PFSK-1 (cell line): ENCODE measurements around the gene TNPO3.

Experiments used
- FOXP2 ChIP-seq: optimal IDR thresholded peaks from 2 replicates; pipeline ENCODE3; 2011; ENCODE audit warnings: borderline replicate concordance, control low read depth, inconsistent platforms; ENCODE audit not compliant: insufficient read depth; ENCODE audit errors: extremely low read length, extremely low read depth
- POLR2AphosphoS5 ChIP-seq: IDR thresholded peaks from 2 replicates; pipeline ENCODE4 v1.6.1; 2012; ENCODE audit warnings: low read depth, mild to moderate bottlenecking, control low read depth, low read length, moderate library complexity
- SIN3A ChIP-seq: IDR thresholded peaks from 2 replicates; pipeline ENCODE4 v1.6.1; 2012; ENCODE audit warnings: mild to moderate bottlenecking, low read length, moderate library complexity, borderline replicate concordance; ENCODE audit not compliant: insufficient read depth
- TAF1 ChIP-seq: IDR thresholded peaks from 2 replicates; pipeline ENCODE4 v1.6.1; 2012; ENCODE audit warnings: low read length, control low read depth, borderline replicate concordance; ENCODE audit not compliant: insufficient read depth
- TF ChIP-seq, protein P1 (sequence below), 2 experiments: IDR thresholded peaks; 2 replicates each; pipeline versions ENCODE4 v1.6.1 to v1.8.0; 2011 to 2012; ENCODE audit warnings: low read depth in 2 of 2, low read length in 2 of 2, control low read depth in 1 of 2, inconsistent platforms in 1 of 2, mild to moderate bottlenecking in 1 of 2, moderate library complexity in 1 of 2; ENCODE audit not compliant: insufficient read depth in 1 of 2

TNPO3 gene

DNA sequence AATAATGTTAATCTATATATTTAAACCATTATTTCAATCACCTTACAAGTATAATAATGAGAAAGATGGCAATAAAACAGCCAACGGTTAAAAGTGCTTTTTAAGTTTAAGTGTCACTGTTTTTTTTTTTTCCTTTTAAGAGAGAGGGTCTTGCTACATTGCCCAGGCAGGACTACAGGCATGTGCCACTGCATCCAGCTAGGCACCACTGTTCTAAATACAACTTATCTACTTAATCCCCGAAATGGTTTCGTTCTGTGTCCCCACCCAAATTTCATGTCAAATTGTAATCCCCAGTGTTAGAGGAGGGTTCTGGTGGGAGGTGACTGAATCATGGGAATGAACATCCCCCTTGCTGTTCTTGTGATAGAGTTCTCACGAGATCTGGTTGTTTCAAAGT is 49.7 kb downstream of the TNPO3 start:
- no peak for TF ChIP-seq POLR2AphosphoS5
- TF ChIP-seq TAF1: no peak
- no peak for TF ChIP-seq FOXP2
- TF ChIP-seq, protein P1, sequence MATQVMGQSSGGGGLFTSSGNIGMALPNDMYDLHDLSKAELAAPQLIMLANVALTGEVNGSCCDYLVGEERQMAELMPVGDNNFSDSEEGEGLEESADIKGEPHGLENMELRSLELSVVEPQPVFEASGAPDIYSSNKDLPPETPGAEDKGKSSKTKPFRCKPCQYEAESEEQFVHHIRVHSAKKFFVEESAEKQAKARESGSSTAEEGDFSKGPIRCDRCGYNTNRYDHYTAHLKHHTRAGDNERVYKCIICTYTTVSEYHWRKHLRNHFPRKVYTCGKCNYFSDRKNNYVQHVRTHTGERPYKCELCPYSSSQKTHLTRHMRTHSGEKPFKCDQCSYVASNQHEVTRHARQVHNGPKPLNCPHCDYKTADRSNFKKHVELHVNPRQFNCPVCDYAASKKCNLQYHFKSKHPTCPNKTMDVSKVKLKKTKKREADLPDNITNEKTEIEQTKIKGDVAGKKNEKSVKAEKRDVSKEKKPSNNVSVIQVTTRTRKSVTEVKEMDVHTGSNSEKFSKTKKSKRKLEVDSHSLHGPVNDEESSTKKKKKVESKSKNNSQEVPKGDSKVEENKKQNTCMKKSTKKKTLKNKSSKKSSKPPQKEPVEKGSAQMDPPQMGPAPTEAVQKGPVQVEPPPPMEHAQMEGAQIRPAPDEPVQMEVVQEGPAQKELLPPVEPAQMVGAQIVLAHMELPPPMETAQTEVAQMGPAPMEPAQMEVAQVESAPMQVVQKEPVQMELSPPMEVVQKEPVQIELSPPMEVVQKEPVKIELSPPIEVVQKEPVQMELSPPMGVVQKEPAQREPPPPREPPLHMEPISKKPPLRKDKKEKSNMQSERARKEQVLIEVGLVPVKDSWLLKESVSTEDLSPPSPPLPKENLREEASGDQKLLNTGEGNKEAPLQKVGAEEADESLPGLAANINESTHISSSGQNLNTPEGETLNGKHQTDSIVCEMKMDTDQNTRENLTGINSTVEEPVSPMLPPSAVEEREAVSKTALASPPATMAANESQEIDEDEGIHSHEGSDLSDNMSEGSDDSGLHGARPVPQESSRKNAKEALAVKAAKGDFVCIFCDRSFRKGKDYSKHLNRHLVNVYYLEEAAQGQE (IDR thresholded peaks at IDR 0.05; ENCODE audit: insufficient read depth in 1 of 2, low read depth in 2 of 2, low read length in 2 of 2): no peak
- TF ChIP-seq SIN3A: no peak

DNA sequence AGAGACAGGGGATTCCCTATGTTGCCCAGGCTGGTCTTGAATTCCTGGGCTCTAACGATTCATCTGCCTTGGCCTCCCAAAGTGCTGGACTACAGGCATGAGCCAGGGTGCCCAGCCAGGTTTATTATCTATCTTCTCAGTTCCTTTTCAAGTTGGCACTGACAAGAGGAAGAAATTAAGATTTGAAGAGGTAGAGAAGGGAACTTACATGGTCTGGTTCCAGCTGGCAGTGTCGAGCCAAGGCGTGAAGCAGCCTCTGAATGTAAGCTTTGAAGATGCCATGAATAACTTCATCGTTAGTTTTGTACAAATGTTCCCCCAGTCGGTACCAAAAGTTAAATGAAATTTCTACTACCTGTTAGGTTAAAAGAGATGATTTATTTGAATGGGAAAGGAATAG is 57.7 kb downstream of the TNPO3 start:
- no peak for TF ChIP-seq FOXP2
- no peak for TF ChIP-seq SIN3A
- TF ChIP-seq, protein P1 (IDR thresholded peaks at IDR 0.05; ENCODE audit: insufficient read depth in 1 of 2, low read depth in 2 of 2, low read length in 2 of 2): no peak
- TF ChIP-seq POLR2AphosphoS5: no peak
- no peak for TF ChIP-seq TAF1

DNA sequence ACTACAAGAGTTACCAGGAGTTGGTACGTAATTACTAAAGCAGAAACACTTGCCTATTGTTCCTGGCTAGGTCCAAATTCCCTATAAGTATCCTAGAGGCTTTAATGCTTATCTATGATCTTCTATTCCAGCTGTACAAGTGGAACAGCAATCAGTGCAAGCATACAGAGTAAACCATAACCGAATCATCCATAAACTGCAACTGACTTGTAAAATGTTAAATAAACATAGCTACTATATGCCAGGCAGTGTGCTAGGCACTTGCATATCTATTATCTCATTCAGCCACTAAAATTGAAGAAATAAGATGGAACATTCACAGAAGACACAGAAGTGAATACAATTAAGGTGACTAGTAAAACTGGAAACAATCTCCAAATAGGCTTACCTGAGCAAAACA is 61.5 kb downstream of the TNPO3 start:
- TF ChIP-seq, protein P1 (IDR thresholded peaks at IDR 0.05; ENCODE audit: insufficient read depth in 1 of 2, low read depth in 2 of 2, low read length in 2 of 2): no peak
- TF ChIP-seq TAF1 (no peak), SIN3A (no peak), POLR2AphosphoS5 (no peak), FOXP2 (no peak)

DNA sequence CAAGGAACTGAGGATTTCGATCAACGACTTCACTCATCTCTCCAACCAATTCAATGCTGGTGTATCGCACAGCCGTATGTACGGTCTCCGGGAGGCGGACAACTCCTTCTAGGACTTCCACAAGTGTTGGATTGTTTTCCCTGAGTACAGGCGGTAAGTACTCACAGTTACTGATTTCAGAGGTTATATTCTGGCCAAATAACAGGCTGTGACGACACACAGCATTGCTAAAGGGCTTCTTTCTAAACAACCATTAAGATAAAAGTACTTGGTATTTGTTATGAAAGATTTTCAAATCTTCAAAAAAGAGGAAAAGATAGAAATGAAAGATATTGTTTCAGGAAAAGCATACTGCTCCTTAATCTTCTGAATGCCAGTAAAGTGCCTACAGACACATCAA is 65.0 kb downstream of the TNPO3 start:
- TF ChIP-seq POLR2AphosphoS5 (no peak), TAF1 (no peak), FOXP2 (no peak), SIN3A (no peak)
- TF ChIP-seq, protein P1 (IDR thresholded peaks at IDR 0.05; ENCODE audit: insufficient read depth in 1 of 2, low read depth in 2 of 2, low read length in 2 of 2): no peak

DNA sequence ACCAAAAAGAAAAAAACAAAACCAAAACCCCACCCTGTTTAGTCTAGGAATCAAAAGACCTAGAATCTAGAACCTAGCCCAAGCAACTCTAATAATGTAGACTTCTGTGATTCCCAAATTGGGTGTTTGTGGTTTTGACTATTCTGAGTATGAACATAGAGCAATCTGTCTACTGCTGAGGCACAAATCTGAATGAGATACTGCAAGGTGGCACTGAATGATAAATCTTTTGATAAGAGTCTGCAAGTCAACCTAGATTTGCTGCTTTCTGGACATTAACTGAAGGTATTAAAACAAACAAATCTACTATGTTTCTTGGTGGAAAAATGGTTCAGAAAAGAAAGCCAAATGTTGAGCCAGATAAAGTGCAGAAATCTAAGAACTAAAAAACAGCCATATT is 66.5 kb downstream of the TNPO3 start:
- TF ChIP-seq, protein P1 (IDR thresholded peaks at IDR 0.05; ENCODE audit: insufficient read depth in 1 of 2, low read depth in 2 of 2, low read length in 2 of 2): no peak
- TF ChIP-seq SIN3A (no peak), TAF1 (no peak), FOXP2 (no peak), POLR2AphosphoS5 (no peak)
